HFF-Myc (cell line): Measurements from ENCODE around the gene STK35.

Experiments used
- DNase-seq: peaks from one replicate; pipeline ENCODE4 v3.0.0-alpha.2; 2011; ENCODE audit warnings: low read depth; ENCODE audit errors: extremely low read depth
- H3K4me3 ChIP-seq: replicated peaks from 2 replicates; pipeline ENCODE4 v1.5.1; 2011; ENCODE audit warnings: low read depth, mild to moderate bottlenecking, control low read depth, low read length
- CTCF ChIP-seq: IDR thresholded peaks from 2 replicates; pipeline ENCODE4 v1.5.1; 2012; ENCODE audit warnings: mild to moderate bottlenecking, low read depth, low read length, control low read depth; ENCODE audit errors: missing control alignments

Gene STK35

GRCh38 chr20:2143594-2143993 is 42.0 kb downstream of the STK35 start:
- no peak overlapping the region for H3K4me3 ChIP-seq
- TF ChIP-seq CTCF, result no peak
- DNase-seq, result no peak

GRCh38 chr20:2144850-2145249 is 43.2 kb downstream of the STK35 start:
- TF ChIP-seq CTCF, result no peak
- H3K4me3 ChIP-seq, result no peak overlapping the region
- DNase-seq, result no peak

GRCh38 chr20:2145376-2145775 is 43.7 kb downstream of the STK35 start:
- no peak for DNase-seq
- no peak for TF ChIP-seq CTCF
- no peak overlapping the region for H3K4me3 ChIP-seq

DNA sequence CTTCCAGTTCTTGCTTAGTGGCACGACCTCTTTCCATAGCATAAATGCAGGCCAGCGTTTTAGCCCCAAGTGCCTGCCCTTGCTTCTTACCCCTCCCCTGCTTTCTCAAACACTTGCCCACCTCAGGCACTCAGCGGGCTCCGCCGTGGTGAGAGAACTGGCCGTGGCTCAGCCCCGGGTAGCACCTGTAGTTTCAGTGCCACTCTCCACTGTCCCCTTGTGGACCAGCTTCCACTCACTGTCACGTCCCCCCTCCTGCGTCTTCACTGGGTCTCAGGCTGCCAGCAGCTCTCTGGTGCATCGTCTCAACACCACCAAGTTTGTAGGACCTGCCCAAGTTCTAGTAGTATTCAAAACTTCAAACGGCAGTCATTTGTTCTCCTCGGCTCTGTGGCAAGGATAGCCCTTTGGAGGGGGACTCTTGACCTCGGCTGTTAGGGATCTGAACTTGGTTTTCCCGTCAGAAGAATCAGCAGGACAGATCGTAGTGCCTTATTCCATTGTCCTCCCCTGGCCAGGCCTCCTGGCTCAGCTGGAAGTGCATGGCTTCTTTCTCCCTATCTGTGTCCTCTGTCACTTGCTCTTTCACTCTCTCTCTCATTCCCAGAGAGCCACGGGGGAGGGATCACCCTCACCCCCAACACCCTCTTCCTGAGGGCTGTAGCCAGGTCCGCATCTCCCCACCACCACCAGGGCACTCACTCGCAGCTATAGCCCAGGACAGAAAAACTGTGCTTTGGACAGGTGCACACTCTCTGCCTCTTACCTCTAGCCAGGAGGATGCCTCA is 44.6 kb downstream of the STK35 start:
- DNase-seq, result no peak
- TF ChIP-seq CTCF, result no peak
- H3K4me3 ChIP-seq, result no peak overlapping the region

DNA sequence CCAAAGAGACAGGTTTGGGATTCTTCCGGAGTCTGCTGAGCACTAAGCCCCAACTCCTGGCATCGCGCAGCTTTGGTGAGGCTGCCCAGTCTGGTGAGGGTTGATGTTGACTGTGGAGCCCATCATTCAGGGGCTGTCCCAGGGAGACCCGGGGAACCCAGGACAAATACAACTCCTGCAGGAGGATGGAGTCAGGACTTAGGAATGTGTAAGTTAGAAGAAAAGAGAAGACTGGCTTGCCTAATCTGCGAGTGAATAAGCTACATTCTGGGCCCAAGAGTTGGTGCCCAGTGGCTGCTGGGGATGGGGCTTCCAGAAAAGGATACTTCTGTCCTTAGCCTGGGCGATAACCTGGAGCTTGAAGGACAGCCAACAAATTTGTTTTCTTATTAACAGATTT is 47.9 kb downstream of the STK35 start:
- no peak for DNase-seq
- H3K4me3 ChIP-seq, result no peak overlapping the region
- no peak for TF ChIP-seq CTCF

DNA sequence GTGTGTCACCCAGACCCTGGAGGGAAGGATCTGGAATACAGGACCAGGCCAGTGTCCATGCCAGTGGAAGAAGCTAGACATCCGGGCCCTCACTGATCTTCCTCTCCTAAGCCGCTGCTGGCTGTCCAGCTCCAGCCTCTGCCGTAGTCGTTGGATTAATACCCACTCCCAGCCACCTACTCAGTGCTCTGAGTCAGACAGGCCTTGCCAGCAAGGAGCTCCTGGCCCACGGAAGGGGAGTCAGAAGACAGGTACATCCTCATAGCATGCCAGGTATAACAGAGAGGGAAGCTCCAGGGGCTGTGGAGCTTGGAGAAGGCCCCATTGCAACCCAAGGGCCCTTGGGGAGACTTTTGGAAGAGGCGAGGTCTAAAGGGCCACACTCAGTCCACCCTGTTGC is 49.0 kb downstream of the STK35 start:
- no peak for TF ChIP-seq CTCF
- no peak overlapping the region for H3K4me3 ChIP-seq
- no peak for DNase-seq

GRCh38 chr20:2151858-2152281 is 50.2 kb downstream of the STK35 start:
- peak; percentile 56 for DNase-seq
- H3K4me3 ChIP-seq, result no peak overlapping the region
- no peak for TF ChIP-seq CTCF
